HEK293T (cell line): ENCODE results near the gene PAPLN.

Experiments used
- SP1 ChIP-seq: fragments of 450-650 bp; IDR thresholded peaks from 2 replicates; pipeline ENCODE4 v1.6.1; 2017
- TF ChIP-seq, protein P1 (sequence below): fragments of 450-650 bp; IDR thresholded peaks from 2 replicates; pipeline ENCODE4 v1.6.1; 2016

DNA sequence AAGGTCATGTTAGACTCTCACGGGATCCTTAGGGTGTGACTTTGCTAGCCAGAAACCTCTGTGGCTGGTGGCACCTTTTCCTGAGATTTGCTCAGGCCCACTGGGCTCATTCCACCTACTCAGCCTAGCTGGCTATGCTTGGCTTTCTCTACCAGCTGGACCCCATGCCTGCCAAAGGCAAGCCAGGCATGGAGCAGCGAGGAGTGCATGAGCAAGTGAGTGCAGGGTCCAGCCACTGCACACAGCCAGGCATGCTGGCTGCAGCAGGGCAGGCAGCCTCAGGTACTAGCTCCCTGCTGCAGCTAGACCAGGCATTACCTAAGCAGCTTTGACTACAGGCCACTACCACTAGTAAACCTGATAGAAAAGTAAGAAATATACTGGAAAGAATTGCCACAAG is 29.7 kb upstream of the PAPLN start:
- TF ChIP-seq, protein P1, sequence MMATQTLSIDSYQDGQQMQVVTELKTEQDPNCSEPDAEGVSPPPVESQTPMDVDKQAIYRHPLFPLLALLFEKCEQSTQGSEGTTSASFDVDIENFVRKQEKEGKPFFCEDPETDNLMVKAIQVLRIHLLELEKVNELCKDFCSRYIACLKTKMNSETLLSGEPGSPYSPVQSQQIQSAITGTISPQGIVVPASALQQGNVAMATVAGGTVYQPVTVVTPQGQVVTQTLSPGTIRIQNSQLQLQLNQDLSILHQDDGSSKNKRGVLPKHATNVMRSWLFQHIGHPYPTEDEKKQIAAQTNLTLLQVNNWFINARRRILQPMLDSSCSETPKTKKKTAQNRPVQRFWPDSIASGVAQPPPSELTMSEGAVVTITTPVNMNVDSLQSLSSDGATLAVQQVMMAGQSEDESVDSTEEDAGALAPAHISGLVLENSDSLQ, result no peak
- TF ChIP-seq SP1, result no peak
